ENCODE measurements around the gene PDIA5.

PDIA5 gene

DNA sequence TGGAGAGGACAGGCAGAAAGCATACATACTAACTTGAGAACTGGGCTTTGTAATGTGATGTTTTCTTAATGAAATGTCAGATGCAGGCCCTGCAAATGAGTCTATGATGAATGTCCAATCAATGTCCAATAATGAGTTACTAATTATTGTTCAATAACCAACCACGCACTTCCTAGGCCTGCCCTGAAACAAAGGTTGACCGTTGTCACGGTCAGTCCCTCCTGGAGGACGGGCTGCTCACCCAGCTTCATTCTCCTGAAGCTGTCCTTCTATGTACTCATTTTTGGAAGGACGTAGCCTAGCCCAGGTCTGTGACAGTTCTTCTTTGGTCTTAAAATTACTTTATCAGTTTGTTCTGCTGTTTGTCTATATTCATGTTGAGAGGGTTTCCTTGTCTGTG, 8.3 kb upstream of the PDIA5 start:
- TF ChIP-seq, protein P1, sequence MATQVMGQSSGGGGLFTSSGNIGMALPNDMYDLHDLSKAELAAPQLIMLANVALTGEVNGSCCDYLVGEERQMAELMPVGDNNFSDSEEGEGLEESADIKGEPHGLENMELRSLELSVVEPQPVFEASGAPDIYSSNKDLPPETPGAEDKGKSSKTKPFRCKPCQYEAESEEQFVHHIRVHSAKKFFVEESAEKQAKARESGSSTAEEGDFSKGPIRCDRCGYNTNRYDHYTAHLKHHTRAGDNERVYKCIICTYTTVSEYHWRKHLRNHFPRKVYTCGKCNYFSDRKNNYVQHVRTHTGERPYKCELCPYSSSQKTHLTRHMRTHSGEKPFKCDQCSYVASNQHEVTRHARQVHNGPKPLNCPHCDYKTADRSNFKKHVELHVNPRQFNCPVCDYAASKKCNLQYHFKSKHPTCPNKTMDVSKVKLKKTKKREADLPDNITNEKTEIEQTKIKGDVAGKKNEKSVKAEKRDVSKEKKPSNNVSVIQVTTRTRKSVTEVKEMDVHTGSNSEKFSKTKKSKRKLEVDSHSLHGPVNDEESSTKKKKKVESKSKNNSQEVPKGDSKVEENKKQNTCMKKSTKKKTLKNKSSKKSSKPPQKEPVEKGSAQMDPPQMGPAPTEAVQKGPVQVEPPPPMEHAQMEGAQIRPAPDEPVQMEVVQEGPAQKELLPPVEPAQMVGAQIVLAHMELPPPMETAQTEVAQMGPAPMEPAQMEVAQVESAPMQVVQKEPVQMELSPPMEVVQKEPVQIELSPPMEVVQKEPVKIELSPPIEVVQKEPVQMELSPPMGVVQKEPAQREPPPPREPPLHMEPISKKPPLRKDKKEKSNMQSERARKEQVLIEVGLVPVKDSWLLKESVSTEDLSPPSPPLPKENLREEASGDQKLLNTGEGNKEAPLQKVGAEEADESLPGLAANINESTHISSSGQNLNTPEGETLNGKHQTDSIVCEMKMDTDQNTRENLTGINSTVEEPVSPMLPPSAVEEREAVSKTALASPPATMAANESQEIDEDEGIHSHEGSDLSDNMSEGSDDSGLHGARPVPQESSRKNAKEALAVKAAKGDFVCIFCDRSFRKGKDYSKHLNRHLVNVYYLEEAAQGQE (IDR thresholded peaks at IDR 0.05; ENCODE audit: insufficient read depth in 1 of 2, low read depth in 2 of 2, low read length in 2 of 2), result no peak
- no peak for TF ChIP-seq TAF1 (IDR thresholded peaks at IDR 0.05; ENCODE audit: borderline replicate concordance, insufficient read depth, low read length)

DNA sequence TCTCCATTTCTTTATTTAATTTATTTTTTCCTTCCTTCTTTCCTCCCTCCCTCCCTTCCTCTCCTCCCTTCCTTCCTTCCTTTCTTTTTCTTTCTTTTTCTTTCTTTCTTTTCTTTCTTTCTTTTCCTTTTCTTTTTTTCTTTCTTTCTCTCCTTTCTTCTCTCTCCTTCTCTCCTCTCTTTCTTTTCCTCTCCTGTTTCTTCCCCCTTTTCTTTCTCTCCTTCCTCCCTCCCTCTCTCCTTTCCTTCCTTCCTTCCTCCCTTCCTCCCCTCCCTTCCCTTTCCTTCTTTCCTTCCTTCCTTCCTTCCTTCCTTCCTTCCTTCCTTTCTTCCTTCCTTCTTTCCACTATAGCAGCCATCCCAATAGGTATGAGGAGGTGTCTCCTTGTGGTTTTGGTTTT, 6.8 kb upstream of the PDIA5 start:
- no peak for TF ChIP-seq POLR2AphosphoS5 (IDR thresholded peaks at IDR 0.05; ENCODE audit: low read depth, low read length)
- TF ChIP-seq SIN3A (IDR thresholded peaks at IDR 0.05; ENCODE audit: borderline replicate concordance, insufficient read depth, low read length), result no peak
- no peak for TF ChIP-seq FOXP2 (optimal IDR thresholded peaks at IDR 0.05; ENCODE audit: borderline replicate concordance, extremely low read depth, extremely low read length, insufficient read depth)
- TF ChIP-seq TAF1 (IDR thresholded peaks at IDR 0.05; ENCODE audit: borderline replicate concordance, insufficient read depth, low read length), result no peak
- TF ChIP-seq, protein P1 (IDR thresholded peaks at IDR 0.05; ENCODE audit: insufficient read depth in 1 of 2, low read depth in 2 of 2, low read length in 2 of 2), result no peak

DNA sequence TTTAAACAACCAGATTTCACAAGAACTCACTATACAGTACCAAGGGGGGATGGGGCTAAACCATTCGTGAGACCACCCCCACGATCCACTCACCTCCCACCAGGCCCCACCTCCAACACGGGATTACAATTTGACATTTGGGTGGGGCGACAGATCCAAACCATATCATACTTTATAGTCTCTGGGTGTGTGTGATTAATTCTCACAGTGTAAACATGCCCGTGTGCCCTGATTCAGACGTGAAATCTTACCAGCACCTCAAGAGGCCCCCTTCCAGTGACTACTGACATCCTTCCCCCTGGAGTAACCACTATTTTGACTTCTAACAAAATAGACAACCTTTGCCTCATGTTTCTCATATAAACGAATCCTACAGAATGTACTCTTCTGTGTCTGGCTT, 5.0 kb upstream of the PDIA5 start:
- no peak for TF ChIP-seq FOXP2 (optimal IDR thresholded peaks at IDR 0.05; ENCODE audit: borderline replicate concordance, extremely low read depth, extremely low read length, insufficient read depth)
- TF ChIP-seq, protein P1 (IDR thresholded peaks at IDR 0.05; ENCODE audit: insufficient read depth in 1 of 2, low read depth in 2 of 2, low read length in 2 of 2), result no peak
- no peak for TF ChIP-seq TAF1 (IDR thresholded peaks at IDR 0.05; ENCODE audit: borderline replicate concordance, insufficient read depth, low read length)
- no peak for TF ChIP-seq SIN3A (IDR thresholded peaks at IDR 0.05; ENCODE audit: borderline replicate concordance, insufficient read depth, low read length)
- TF ChIP-seq POLR2AphosphoS5 (IDR thresholded peaks at IDR 0.05; ENCODE audit: low read depth, low read length), result no peak

DNA sequence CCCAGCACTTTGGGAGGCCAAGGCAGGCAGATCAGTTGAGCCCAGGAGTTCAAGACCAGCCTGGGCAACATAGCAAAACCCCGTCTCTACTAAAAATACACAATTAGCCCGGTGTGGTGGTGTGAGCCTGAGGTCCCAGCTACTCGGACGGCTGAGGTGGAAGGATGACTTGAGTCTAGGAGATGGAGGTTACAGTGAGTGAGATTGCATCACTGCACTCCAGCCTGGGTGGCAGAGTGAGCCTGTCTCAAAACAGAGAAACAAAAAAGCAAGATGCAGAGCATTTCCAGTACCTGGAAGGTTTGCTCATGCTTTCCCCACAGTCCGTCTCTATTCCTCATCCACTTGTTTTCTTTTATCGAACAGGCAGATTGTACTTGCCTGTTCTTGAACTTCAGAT, 3.8 kb upstream of the PDIA5 start:
- TF ChIP-seq SIN3A (IDR thresholded peaks at IDR 0.05; ENCODE audit: borderline replicate concordance, insufficient read depth, low read length) (no peak), FOXP2 (optimal IDR thresholded peaks at IDR 0.05; ENCODE audit: borderline replicate concordance, extremely low read depth, extremely low read length, insufficient read depth) (no peak), POLR2AphosphoS5 (IDR thresholded peaks at IDR 0.05; ENCODE audit: low read depth, low read length) (no peak), TAF1 (IDR thresholded peaks at IDR 0.05; ENCODE audit: borderline replicate concordance, insufficient read depth, low read length) (no peak)
- TF ChIP-seq, protein P1 (IDR thresholded peaks at IDR 0.05; ENCODE audit: insufficient read depth in 1 of 2, low read depth in 2 of 2, low read length in 2 of 2), result no peak

DNA sequence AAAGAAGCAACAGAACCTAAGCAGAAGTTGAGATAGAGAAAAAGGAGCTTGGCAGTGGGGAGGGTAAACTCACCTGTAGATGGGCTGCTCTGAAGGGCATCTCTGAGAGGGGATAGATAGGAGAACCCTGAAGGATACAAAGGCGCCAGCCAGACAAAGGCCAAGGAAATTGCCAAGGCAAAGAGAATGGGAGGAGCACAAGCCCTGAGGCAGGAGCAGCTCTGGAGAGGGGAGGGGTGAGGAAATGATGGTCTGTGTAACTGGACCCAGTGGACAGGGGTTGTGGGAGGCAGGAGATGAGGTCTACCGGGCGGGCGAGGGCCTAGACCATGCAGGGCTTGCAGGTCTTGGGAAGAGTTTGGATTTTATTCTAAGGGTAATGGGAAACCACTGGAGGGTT, 2.3 kb upstream of the PDIA5 start:
- TF ChIP-seq, protein P1 (IDR thresholded peaks at IDR 0.05; ENCODE audit: insufficient read depth in 1 of 2, low read depth in 2 of 2, low read length in 2 of 2), result no peak
- TF ChIP-seq TAF1 (IDR thresholded peaks at IDR 0.05; ENCODE audit: borderline replicate concordance, insufficient read depth, low read length) (no peak), SIN3A (IDR thresholded peaks at IDR 0.05; ENCODE audit: borderline replicate concordance, insufficient read depth, low read length) (no peak), FOXP2 (optimal IDR thresholded peaks at IDR 0.05; ENCODE audit: borderline replicate concordance, extremely low read depth, extremely low read length, insufficient read depth) (no peak), POLR2AphosphoS5 (IDR thresholded peaks at IDR 0.05; ENCODE audit: low read depth, low read length) (no peak)
